Activated CD8-positive, alpha-beta T cell treated with anti-CD3 and anti-CD28 coated beads for 36 hours (primary cell): ENCODE data around the gene CXCR4. TPM values are rescaled to one million over a fixed set of nuclear protein-coding genes. Genes with fewer than 3 reads are reported as not detected.

ENCODE experiments used
- ATAC-seq: fragments of 200-7000 bp; cut with Tn5 transposase; one replicate; pipeline ENCODE4 v1.10.0; 2021; ENCODE audit warnings: mild to moderate bottlenecking, moderate library complexity
- CTCF ChIA-PET: fragments of 350-600 bp; sonication (Branson Sonifier 250); formaldehyde crosslinking; loops from one replicate; lab custom pipeline; 2021; ENCODE audit warnings: antibody characterized with exemption; lab: Charles Lee
- POLR2A ChIA-PET: fragments of 350-600 bp; sonication (Branson Sonifier 250); formaldehyde crosslinking; loops from one replicate; lab custom pipeline; 2021; ENCODE audit warnings: antibody characterized with exemption; lab: Charles Lee
- DNase-seq: peaks from one replicate; pipeline ENCODE4 v3.0.0-alpha.2; 2020
- H3K27ac Mint-ChIP-seq: one replicate; pipeline ENCODE4 v1.8.0; 2021; ENCODE audit warnings: mild to moderate bottlenecking, mixed read lengths
- H3K27me3 Mint-ChIP-seq: one replicate; pipeline ENCODE4 v1.8.0; 2021; ENCODE audit warnings: mixed read lengths
- H3K36me3 Mint-ChIP-seq: one replicate; pipeline ENCODE4 v1.8.0; 2021; ENCODE audit warnings: low read depth, mixed read lengths
- H3K4me1 Mint-ChIP-seq: one replicate; pipeline ENCODE4 v1.8.0; 2021; ENCODE audit warnings: low read depth, mixed read lengths
- H3K4me3 Mint-ChIP-seq: one replicate; pipeline ENCODE4 v1.8.0; 2021; ENCODE audit warnings: mild to moderate bottlenecking, moderate library complexity, mixed read lengths
- H3K9me3 Mint-ChIP-seq: one replicate; pipeline ENCODE4 v1.8.0; 2021; ENCODE audit warnings: mixed read lengths
- intact Hi-C: fragments of 100-400 bp; cut with micrococcal nuclease; formaldehyde crosslinking; loops from one replicate; pipeline ENCODE4 v1.10.0; 2022
- total RNA-seq, 2 experiments: library from RNA; stranded (reverse); gene quantifications; one replicate each; pipeline ENCODE4 v1.2.3, GENCODE V29; 2021
- TF ChIP-seq, protein P1 (sequence below): fragments of 200-600 bp; IDR thresholded peaks from one replicate; pipeline ENCODE4 v1.8.0; 2022; ENCODE audit warnings: antibody characterized with exemption, mild to moderate bottlenecking

The CXCR4 gene
- total RNA-seq, 2 experiments from 2014 or later = 97.0 to 103 TPM

DNA sequence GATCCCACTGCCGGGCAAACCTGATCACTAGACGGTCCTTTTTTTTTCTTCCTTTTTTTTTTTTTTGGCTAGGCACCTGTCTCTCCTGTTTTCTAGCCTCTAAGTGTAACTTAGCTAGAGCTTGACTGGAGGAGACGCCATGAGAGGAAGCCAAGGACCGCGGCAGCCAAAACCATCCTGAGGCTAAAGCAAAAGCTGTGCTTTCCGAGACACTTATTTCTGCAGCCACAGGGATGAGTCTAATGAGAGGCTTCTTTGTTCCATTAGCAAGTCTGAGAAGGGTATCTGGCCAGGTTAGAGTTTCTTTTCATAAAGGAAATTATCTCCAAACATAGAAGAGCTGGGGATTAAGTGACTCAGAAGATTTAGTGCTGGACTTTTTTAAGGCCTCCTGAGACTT is 7.3 kb upstream of the CXCR4 start:
- no peaks in the 10 kb centered on the region for H3K9me3 Mint-ChIP-seq
- H3K4me3 Mint-ChIP-seq = peak overlapping the region; percentile 43
- POLR2A ChIA-PET = interaction anchor here (0.7 to 2.5 kb wide), 3 partner anchors 9 to 140 kb away, joined by 3 to 6 read pairs (median 4); partner anchors contain the start of gene DARS1
- CTCF ChIA-PET = interaction anchor here (0.7 to 3.6 kb wide), 11 partner anchors 8 to 259 kb away, joined by 3 to 14 read pairs (median 3); no protein-coding TSS in a partner anchor
- H3K27ac Mint-ChIP-seq = peak overlapping the region; percentile 78
- H3K27me3 Mint-ChIP-seq = peaks cover 3% of the 10 kb centered on the region
- intact Hi-C loops = no loop called here
- TF ChIP-seq, protein P1, sequence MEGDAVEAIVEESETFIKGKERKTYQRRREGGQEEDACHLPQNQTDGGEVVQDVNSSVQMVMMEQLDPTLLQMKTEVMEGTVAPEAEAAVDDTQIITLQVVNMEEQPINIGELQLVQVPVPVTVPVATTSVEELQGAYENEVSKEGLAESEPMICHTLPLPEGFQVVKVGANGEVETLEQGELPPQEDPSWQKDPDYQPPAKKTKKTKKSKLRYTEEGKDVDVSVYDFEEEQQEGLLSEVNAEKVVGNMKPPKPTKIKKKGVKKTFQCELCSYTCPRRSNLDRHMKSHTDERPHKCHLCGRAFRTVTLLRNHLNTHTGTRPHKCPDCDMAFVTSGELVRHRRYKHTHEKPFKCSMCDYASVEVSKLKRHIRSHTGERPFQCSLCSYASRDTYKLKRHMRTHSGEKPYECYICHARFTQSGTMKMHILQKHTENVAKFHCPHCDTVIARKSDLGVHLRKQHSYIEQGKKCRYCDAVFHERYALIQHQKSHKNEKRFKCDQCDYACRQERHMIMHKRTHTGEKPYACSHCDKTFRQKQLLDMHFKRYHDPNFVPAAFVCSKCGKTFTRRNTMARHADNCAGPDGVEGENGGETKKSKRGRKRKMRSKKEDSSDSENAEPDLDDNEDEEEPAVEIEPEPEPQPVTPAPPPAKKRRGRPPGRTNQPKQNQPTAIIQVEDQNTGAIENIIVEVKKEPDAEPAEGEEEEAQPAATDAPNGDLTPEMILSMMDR = no peak
- H3K4me1 Mint-ChIP-seq = peaks cover 88% of the 10 kb centered on the region
- ATAC-seq = peak; percentile 18
- peak; percentile 40 for DNase-seq
- no peaks in the 10 kb centered on the region for H3K36me3 Mint-ChIP-seq

DNA sequence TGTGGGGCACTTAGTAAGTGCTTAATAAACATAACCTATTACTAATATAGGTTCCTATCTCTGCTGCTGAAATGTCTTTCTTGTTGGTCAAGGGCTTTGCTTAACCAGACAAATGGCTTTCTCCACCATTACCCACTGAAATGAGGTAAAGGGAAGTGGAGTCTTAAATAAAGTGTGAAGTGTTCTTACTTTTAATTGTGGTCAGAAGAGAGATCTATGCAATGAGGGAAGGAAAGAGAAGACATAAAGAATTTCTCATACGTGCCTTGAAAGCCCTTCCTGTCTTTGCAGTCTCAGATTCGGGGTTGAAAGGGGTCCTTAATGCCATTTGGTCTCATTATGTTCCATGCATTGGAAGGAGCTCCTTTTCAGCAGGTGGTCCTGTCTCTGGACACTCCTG is 6.9 kb upstream of the CXCR4 start:
- POLR2A ChIA-PET = interaction anchor here (1.2 to 2.5 kb wide), 3 partner anchors 9 to 76 kb away, joined by 4 to 6 read pairs (median 5); no protein-coding TSS in a partner anchor
- peak overlapping the region; percentile 43 for H3K4me3 Mint-ChIP-seq
- no peak for DNase-seq
- TF ChIP-seq, protein P1 = no peak
- peaks cover 3% of the 10 kb centered on the region for H3K27me3 Mint-ChIP-seq
- peak overlapping the region; percentile 78 for H3K27ac Mint-ChIP-seq
- H3K9me3 Mint-ChIP-seq = no peaks in the 10 kb centered on the region
- H3K4me1 Mint-ChIP-seq = peaks cover 88% of the 10 kb centered on the region
- H3K36me3 Mint-ChIP-seq = no peaks in the 10 kb centered on the region
- CTCF ChIA-PET = interaction anchor here (1.1 to 3.6 kb wide), 7 partner anchors 9 to 259 kb away, joined by 3 to 14 read pairs (median 4); no protein-coding TSS in a partner anchor
- peak; percentile 11 for ATAC-seq
- intact Hi-C loops = no loop called here

DNA sequence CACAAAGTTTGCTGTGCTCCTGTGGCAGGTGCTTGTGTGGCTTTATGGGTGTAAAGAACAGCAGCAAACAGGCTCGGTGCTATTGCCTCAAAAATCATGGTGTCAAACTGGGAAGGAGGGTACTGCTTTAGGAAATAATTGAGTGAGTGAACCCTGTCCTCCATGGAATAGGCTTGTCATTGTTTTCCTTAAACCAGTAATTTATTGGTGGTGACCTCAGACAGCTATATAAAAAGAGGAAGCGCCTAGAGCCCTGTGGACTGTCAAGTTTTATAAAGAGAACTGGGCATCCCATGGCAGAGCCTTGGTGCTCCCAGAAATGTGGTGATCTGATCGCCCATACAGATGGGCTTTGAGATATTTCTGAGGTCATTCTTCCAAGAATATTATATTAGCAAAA is 4.7 kb upstream of the CXCR4 start:
- ChIA-PET POLR2A (interaction anchor here (1.6 to 2.1 kb wide), 2 partner anchors 66 to 71 kb away, joined by 4 to 5 read pairs; no protein-coding TSS in a partner anchor), CTCF (interaction anchor here (3.6 kb wide), 1 partner anchor 11 kb away, joined by 14 read pairs; no protein-coding TSS in a partner anchor)
- no peak overlapping the region for H3K4me3 Mint-ChIP-seq
- H3K9me3 Mint-ChIP-seq = no peaks in the 10 kb centered on the region
- no peaks in the 10 kb centered on the region for H3K27me3 Mint-ChIP-seq
- ATAC-seq (no peak), DNase-seq (no peak)
- TF ChIP-seq, protein P1 = no peak
- peaks cover 69% of the 10 kb centered on the region for H3K4me1 Mint-ChIP-seq
- intact Hi-C loops = no loop called here
- H3K27ac Mint-ChIP-seq = peak overlapping the region; percentile 13
- H3K36me3 Mint-ChIP-seq = peaks cover 1% of the 10 kb centered on the region

DNA sequence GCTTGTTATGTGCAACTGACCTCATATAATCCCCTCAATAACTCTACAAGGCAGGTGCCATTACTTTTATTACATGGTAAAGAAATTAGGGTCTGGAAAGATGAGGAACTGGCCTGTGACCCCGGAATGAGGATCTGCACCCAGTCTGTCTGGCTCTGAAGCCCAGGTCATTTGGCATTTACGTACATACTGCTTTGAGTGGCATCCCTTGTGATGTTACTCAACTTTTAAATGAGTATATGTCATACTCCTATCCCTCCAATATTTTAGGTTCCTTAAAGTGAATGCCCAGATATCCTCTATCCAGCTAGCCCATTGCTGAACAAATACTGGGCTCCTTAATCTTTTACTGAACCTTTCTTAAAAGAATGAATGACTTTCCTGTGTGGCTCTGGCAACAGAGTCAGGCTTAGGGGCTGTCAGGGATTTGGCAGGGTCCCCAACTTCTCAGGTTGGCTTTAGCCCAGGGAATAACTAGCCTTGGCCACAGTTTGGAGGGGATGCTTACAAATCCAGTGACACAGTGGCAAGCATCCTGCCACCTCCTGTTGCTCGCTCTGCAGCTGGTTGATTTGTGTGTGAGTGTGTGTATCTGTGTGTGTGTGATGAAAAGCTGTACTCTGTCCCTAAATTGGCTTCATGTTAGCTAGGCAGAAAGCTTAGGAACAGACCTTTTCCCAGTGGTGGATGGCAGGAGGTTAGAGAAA is 3.4 kb upstream of the CXCR4 start:
- ChIA-PET CTCF (interaction anchor here (0.9 kb wide), 1 partner anchor 12 kb away, joined by 3 read pairs; no protein-coding TSS in a partner anchor), POLR2A (interaction anchor here (0.7 kb wide), 1 partner anchor 69 kb away, joined by 3 read pairs; no protein-coding TSS in a partner anchor)
- H3K27ac Mint-ChIP-seq = peak overlapping the region; percentile 59
- H3K9me3 Mint-ChIP-seq = no peaks in the 10 kb centered on the region
- peaks cover 1% of the 10 kb centered on the region for H3K36me3 Mint-ChIP-seq
- DNase-seq = no peak
- no peaks in the 10 kb centered on the region for H3K27me3 Mint-ChIP-seq
- intact Hi-C loops = no loop called here
- ATAC-seq = no peak
- H3K4me1 Mint-ChIP-seq = peaks cover 56% of the 10 kb centered on the region
- no peak overlapping the region for H3K4me3 Mint-ChIP-seq
- TF ChIP-seq, protein P1 = no peak
